ENCODE data around the gene HNRNPR. TPM values are rescaled to one million over a fixed set of nuclear protein-coding genes. Genes with fewer than 3 reads are reported as not detected.
A peak's percentile ranks its signal among the peaks of the same experiment; 100 is the strongest.
"Not testable (repeated sequence)": the region's sequence is repeated elsewhere in the genome, so short reads cannot be mapped to it uniquely, and the experiment has no call there.

The HNRNPR gene
- total RNA-seq, 4 donors from 2014 or later = 29.7 to 230 (median 116) TPM

- intact Hi-C loops (cut with DNase I; ENCODE audit: low total_unique reads) = no loop called here
- Histone ChIP-seq H3K4me1 (no peaks in the 10 kb centered on the region), H3K27me3 (no peaks in the 10 kb centered on the region), H3K36me3 (no peaks in the 10 kb centered on the region), H3K27ac (no peak overlapping the region), H3K4me3 (no peak overlapping the region), H3K9me3 (no peaks in the 10 kb centered on the region)
- TF ChIP-seq CTCF (IDR thresholded peaks at IDR 0.05) (no peak), POLR2A (IDR thresholded peaks at IDR 0.05) (no peak)
- DNase-seq = no peak
These were observed 37.3 kb upstream of the HNRNPR start for GRCh38 chr1:23381233-23381885.

- no peak for TF ChIP-seq POLR2A (IDR thresholded peaks at IDR 0.05)
- no peak for TF ChIP-seq CTCF (IDR thresholded peaks at IDR 0.05)
- DNase-seq = no peak
- Histone ChIP-seq H3K4me1 (no peaks in the 10 kb centered on the region), H3K27me3 (no peaks in the 10 kb centered on the region), H3K27ac (no peak overlapping the region), H3K9me3 (no peaks in the 10 kb centered on the region), H3K4me3 (no peak overlapping the region), H3K36me3 (no peaks in the 10 kb centered on the region)
- intact Hi-C loops (cut with DNase I; ENCODE audit: low total_unique reads) = no loop called here
These were observed 36.6 kb upstream of the HNRNPR start for GRCh38 chr1:23380719-23381118.

- H3K27ac ChIP-seq; DNase-seq; intact Hi-C loops (cut with DNase I; ENCODE audit: low total_unique reads): not testable (repeated sequence)
These were observed 36.2 kb upstream of the HNRNPR start for GRCh38 chr1:23380236-23380635.

GRCh38 chr1:23376890-23377811 is 33.1 kb upstream of the HNRNPR start:
- peak; percentile 77 to 80 for DNase-seq
- H3K27me3 ChIP-seq = no peaks in the 10 kb centered on the region
- no peaks in the 10 kb centered on the region for H3K36me3 ChIP-seq
- H3K27ac ChIP-seq = peak overlapping the region; percentile 72 to 83
- H3K4me3 ChIP-seq = no peak overlapping the region
- no peaks in the 10 kb centered on the region for H3K9me3 ChIP-seq
- TF ChIP-seq CTCF (IDR thresholded peaks at IDR 0.05) = no peak
- no peaks in the 10 kb centered on the region for H3K4me1 ChIP-seq
- intact Hi-C loops (cut with DNase I; ENCODE audit: low total_unique reads) = no loop called here

More at GRCh38 chr1:23380236-23380635, 36.2 kb upstream of the HNRNPR start:
- H3K4me3 ChIP-seq, H3K27me3 ChIP-seq, H3K9me3 ChIP-seq, H3K4me1 ChIP-seq, H3K36me3 ChIP-seq: not testable (repeated sequence)

GRCh38 chr1:23374079-23374735 is 30.1 kb upstream of the HNRNPR start:
- H3K27me3 ChIP-seq; H3K9me3 ChIP-seq; H3K36me3 ChIP-seq; H3K27ac ChIP-seq; H3K4me3 ChIP-seq; H3K4me1 ChIP-seq; DNase-seq; intact Hi-C loops (cut with DNase I; ENCODE audit: low total_unique reads): not testable (repeated sequence)

Measured in uterus (tissue), 4 donors.